ENCODE results near the gene VPS37C. TPM values are rescaled to one million over a fixed set of nuclear protein-coding genes. Genes with fewer than 3 reads are reported as not detected.
"Not testable (repeated sequence)": the region's sequence is repeated elsewhere in the genome, so short reads cannot be mapped to it uniquely, and the experiment has no call there.

The VPS37C gene
- total RNA-seq, 2 experiments from 2014 or later, result 6.1 to 7.5 TPM

- Mint-ChIP-seq H3K9me3 (no peaks in the 10 kb centered on the region), H3K4me3 (no peak overlapping the region), H3K4me1 (peaks cover 93% of the 10 kb centered on the region), H3K27ac (no peak overlapping the region), H3K27me3 (no peaks in the 10 kb centered on the region), H3K36me3 (ENCODE audit: low read depth) (peaks cover 96% of the 10 kb centered on the region)
- POLR2A ChIA-PET, result interaction anchor here (1.3 to 5.1 kb wide), 9 partner anchors 17 to 121 kb away, joined by 3 to 63 read pairs (median 6); no protein-coding TSS in a partner anchor
- no peak for DNase-seq
- CTCF ChIA-PET, result interaction anchor here (1.0 kb wide), 1 partner anchor 27 kb away, joined by 3 read pairs; no protein-coding TSS in a partner anchor
These were observed 53.3 kb downstream of the VPS37C start for GRCh38 chr11:61107888-61108287.

- Mint-ChIP-seq H3K36me3 (ENCODE audit: low read depth) (peaks cover 96% of the 10 kb centered on the region), H3K4me1 (peaks cover 84% of the 10 kb centered on the region), H3K27ac (no peak overlapping the region), H3K9me3 (no peaks in the 10 kb centered on the region), H3K27me3 (no peaks in the 10 kb centered on the region), H3K4me3 (no peak overlapping the region)
- peak; percentile 42 for DNase-seq
- POLR2A ChIA-PET, result interaction anchor here (0.7 to 5.1 kb wide), 17 partner anchors 8 to 128 kb away, joined by 3 to 63 read pairs (median 4); no protein-coding TSS in a partner anchor
- CTCF ChIA-PET, result interaction anchor here (0.7 kb wide), 1 partner anchor 46 kb away, joined by 3 read pairs; no protein-coding TSS in a partner anchor
These were observed 54.2 kb downstream of the VPS37C start for GRCh38 chr11:61106894-61107470.

GRCh38 chr11:61106296-61106695, 54.9 kb downstream of the VPS37C start:
- Mint-ChIP-seq H3K27ac (no peak overlapping the region), H3K36me3 (ENCODE audit: low read depth) (peaks cover 89% of the 10 kb centered on the region), H3K9me3 (no peaks in the 10 kb centered on the region), H3K4me3 (no peak overlapping the region), H3K4me1 (peaks cover 77% of the 10 kb centered on the region), H3K27me3 (no peaks in the 10 kb centered on the region)
- POLR2A ChIA-PET, result interaction anchor here (0.7 to 5.1 kb wide), 17 partner anchors 9 to 127 kb away, joined by 3 to 63 read pairs (median 6); no protein-coding TSS in a partner anchor
- no peak for DNase-seq
- CTCF ChIA-PET, result interaction anchor here (0.7 to 2.8 kb wide), 3 partner anchors 25 to 45 kb away, joined by 3 to 10 read pairs (median 3); no protein-coding TSS in a partner anchor

- H3K4me3 Mint-ChIP-seq, result no peak overlapping the region
- H3K9me3 Mint-ChIP-seq, result no peaks in the 10 kb centered on the region
- POLR2A ChIA-PET, result interaction anchor here (0.9 to 5.1 kb wide), 15 partner anchors 11 to 123 kb away, joined by 3 to 63 read pairs (median 6); no protein-coding TSS in a partner anchor
- H3K4me1 Mint-ChIP-seq, result peaks cover 63% of the 10 kb centered on the region
- no peaks in the 10 kb centered on the region for H3K27me3 Mint-ChIP-seq
- no peak overlapping the region for H3K27ac Mint-ChIP-seq
- peaks cover 77% of the 10 kb centered on the region for H3K36me3 Mint-ChIP-seq (ENCODE audit: low read depth)
- DNase-seq, result no peak
- CTCF ChIA-PET, result interaction anchor here (0.8 to 2.8 kb wide), 3 partner anchors 21 to 40 kb away, joined by 3 to 10 read pairs (median 3); no protein-coding TSS in a partner anchor
These were observed 56.3 kb downstream of the VPS37C start for GRCh38 chr11:61104963-61105362.

GRCh38 chr11:61103851-61104423, 57.3 kb downstream of the VPS37C start:
- no peak for DNase-seq
- H3K27ac Mint-ChIP-seq, result no peak overlapping the region
- no peaks in the 10 kb centered on the region for H3K9me3 Mint-ChIP-seq
- H3K27me3 Mint-ChIP-seq, result no peaks in the 10 kb centered on the region
- no peak overlapping the region for H3K4me3 Mint-ChIP-seq
- CTCF ChIA-PET, result interaction anchor here (1.1 to 2.8 kb wide), 2 partner anchors 22 to 39 kb away, joined by 3 to 10 read pairs; no protein-coding TSS in a partner anchor
- POLR2A ChIA-PET, result interaction anchor here (0.9 to 5.1 kb wide), 19 partner anchors 8 to 133 kb away, joined by 3 to 63 read pairs (median 9); partner anchors contain the start of gene CD6
- H3K36me3 Mint-ChIP-seq (ENCODE audit: low read depth), result peaks cover 67% of the 10 kb centered on the region
- peaks cover 53% of the 10 kb centered on the region for H3K4me1 Mint-ChIP-seq

GRCh38 chr11:61102667-61103571, 58.3 kb downstream of the VPS37C start:
- peak; percentile 46 for DNase-seq
- CTCF ChIA-PET, result interaction anchor here (0.9 to 2.2 kb wide), 6 partner anchors 9 to 133 kb away, joined by 3 to 16 read pairs (median 4); no protein-coding TSS in a partner anchor
- Mint-ChIP-seq H3K4me3 (no peak overlapping the region), H3K27ac (no peak overlapping the region), H3K9me3 (no peaks in the 10 kb centered on the region), H3K27me3 (no peaks in the 10 kb centered on the region), H3K36me3 (ENCODE audit: low read depth) (peaks cover 56% of the 10 kb centered on the region), H3K4me1 (peaks cover 43% of the 10 kb centered on the region)
- POLR2A ChIA-PET, result interaction anchor here (0.8 to 2.6 kb wide), 26 partner anchors 9 to 259 kb away, joined by 3 to 52 read pairs (median 6); partner anchors contain the start of genes CD6, CYB561A3 and TMEM138

- H3K9me3 Mint-ChIP-seq, result no peaks in the 10 kb centered on the region
- H3K4me3 Mint-ChIP-seq, result no peak overlapping the region
- CTCF ChIA-PET, result interaction anchor here (1.8 kb wide), 1 partner anchor 12 kb away, joined by 5 read pairs; no protein-coding TSS in a partner anchor
- DNase-seq, result no peak
- H3K36me3 Mint-ChIP-seq (ENCODE audit: low read depth), result peaks cover 17% of the 10 kb centered on the region
- H3K4me1 Mint-ChIP-seq, result peaks cover 20% of the 10 kb centered on the region
- no peaks in the 10 kb centered on the region for H3K27me3 Mint-ChIP-seq
- POLR2A ChIA-PET, result interaction anchor here (1.3 to 2.6 kb wide), 2 partner anchors 15 to 56 kb away, joined by 6 to 8 read pairs; no protein-coding TSS in a partner anchor
- H3K27ac Mint-ChIP-seq, result no peak overlapping the region
These were observed 62.4 kb downstream of the VPS37C start for GRCh38 chr11:61098778-61099177.

- H3K9me3 Mint-ChIP-seq, DNase-seq, H3K4me3 Mint-ChIP-seq, H3K27ac Mint-ChIP-seq, H3K27me3 Mint-ChIP-seq: not testable (repeated sequence)
- Mint-ChIP-seq H3K36me3 (ENCODE audit: low read depth) (peaks cover 12% of the 10 kb centered on the region), H3K4me1 (peaks cover 21% of the 10 kb centered on the region)
- ChIA-PET CTCF (interaction anchor here (1.8 kb wide), 1 partner anchor 13 kb away, joined by 5 read pairs; no protein-coding TSS in a partner anchor), POLR2A (interaction anchor here (1.3 to 2.6 kb wide), 2 partner anchors 15 to 56 kb away, joined by 6 to 8 read pairs; no protein-coding TSS in a partner anchor)
These were observed 63.0 kb downstream of the VPS37C start for GRCh38 chr11:61098261-61098660.

GRCh38 chr11:61095021-61095420, 66.2 kb downstream of the VPS37C start:
- Mint-ChIP-seq H3K36me3 (ENCODE audit: low read depth) (peaks cover 4% of the 10 kb centered on the region), H3K4me1 (peaks cover 52% of the 10 kb centered on the region), H3K27me3 (no peaks in the 10 kb centered on the region), H3K4me3 (no peak overlapping the region), H3K9me3 (no peaks in the 10 kb centered on the region), H3K27ac (peak overlapping the region; percentile 73)
- ChIA-PET POLR2A (interaction anchor here (1.1 to 7.3 kb wide), 4 partner anchors 15 to 53 kb away, joined by 3 to 70 read pairs (median 4); no protein-coding TSS in a partner anchor), CTCF (interaction anchor here (1.0 kb wide), 1 partner anchor 13 kb away, joined by 3 read pairs; no protein-coding TSS in a partner anchor)
- DNase-seq, result peak; percentile 15

- H3K9me3 Mint-ChIP-seq; H3K36me3 Mint-ChIP-seq (ENCODE audit: low read depth); CTCF ChIA-PET; H3K27me3 Mint-ChIP-seq: not testable (repeated sequence)
- peak overlapping the region; percentile 73 for H3K27ac Mint-ChIP-seq
- H3K4me1 Mint-ChIP-seq, result peaks cover 61% of the 10 kb centered on the region
- peak overlapping the region; percentile 14 for H3K4me3 Mint-ChIP-seq
- DNase-seq, result peak; percentile 43
- POLR2A ChIA-PET, result interaction anchor here (1.1 to 7.3 kb wide), 5 partner anchors 8 to 52 kb away, joined by 3 to 70 read pairs (median 22); partner anchors contain the start of gene CD5
These were observed 67.1 kb downstream of the VPS37C start for GRCh38 chr11:61094167-61094566.

GRCh38 chr11:61092908-61093763, 68.1 kb downstream of the VPS37C start:
- peaks cover 4% of the 10 kb centered on the region for H3K36me3 Mint-ChIP-seq (ENCODE audit: low read depth)
- H3K27ac Mint-ChIP-seq, result peak overlapping the region; percentile 96
- POLR2A ChIA-PET, result interaction anchor here (0.6 to 7.5 kb wide), 16 partner anchors 9 to 122 kb away, joined by 3 to 133 read pairs (median 12); partner anchors contain the start of genes CD5 and CD6
- DNase-seq, result no peak
- H3K9me3 Mint-ChIP-seq, result no peaks in the 10 kb centered on the region
- H3K4me1 Mint-ChIP-seq, result peaks cover 62% of the 10 kb centered on the region
- CTCF ChIA-PET, result interaction anchor here (0.9 to 1.4 kb wide), 3 partner anchors 12 to 178 kb away, joined by 3 to 6 read pairs (median 3); no protein-coding TSS in a partner anchor
- peak overlapping the region; percentile 77 for H3K4me3 Mint-ChIP-seq
- H3K27me3 Mint-ChIP-seq, result no peaks in the 10 kb centered on the region

Data from activated CD4-positive, alpha-beta memory T cell treated with anti-CD3 and anti-CD28 coated beads, Interleukin-2, amount 10 ng/mL, durations not matched to agents 7 days and 5 days (primary cell).